ENCODE results near the gene IQSEC1.

The IQSEC1 gene

GRCh38 chr3:13007251-13007941 is 65.8 kb downstream of the IQSEC1 start:
- no peak for TF ChIP-seq FOXM1 (IDR thresholded peaks at IDR 0.05; ENCODE audit: borderline replicate concordance, low read depth)
- TF ChIP-seq ZBTB7A (IDR thresholded peaks at IDR 0.05; ENCODE audit: low read depth), result no peak
- no peak for TF ChIP-seq TEAD4 (IDR thresholded peaks at IDR 0.05)
- no peak for TF ChIP-seq USF1 (IDR thresholded peaks at IDR 0.05)
- TF ChIP-seq CREB1 (IDR thresholded peaks at IDR 0.05; ENCODE audit: low read depth), result no peak
- TF ChIP-seq TAF1 (IDR thresholded peaks at IDR 0.05; ENCODE audit: low read depth), result no peak
- TF ChIP-seq EGR1 (IDR thresholded peaks at IDR 0.05), result no peak
- no peak for TF ChIP-seq CEBPB (IDR thresholded peaks at IDR 0.05)
- no peak for TF ChIP-seq NFIC (IDR thresholded peaks at IDR 0.05)
- no peak for TF ChIP-seq TCF12 (IDR thresholded peaks at IDR 0.05; ENCODE audit: low read depth)
- TF ChIP-seq YY1 (IDR thresholded peaks at IDR 0.05; ENCODE audit: low read depth), result no peak
- no peak for TF ChIP-seq EP300 (IDR thresholded peaks at IDR 0.05; ENCODE audit: borderline replicate concordance)
- no peak for TF ChIP-seq RAD21 (IDR thresholded peaks at IDR 0.05; ENCODE audit: low read depth)
- TF ChIP-seq MAX (IDR thresholded peaks at IDR 0.05), result no peak
- TF ChIP-seq, protein P1, sequence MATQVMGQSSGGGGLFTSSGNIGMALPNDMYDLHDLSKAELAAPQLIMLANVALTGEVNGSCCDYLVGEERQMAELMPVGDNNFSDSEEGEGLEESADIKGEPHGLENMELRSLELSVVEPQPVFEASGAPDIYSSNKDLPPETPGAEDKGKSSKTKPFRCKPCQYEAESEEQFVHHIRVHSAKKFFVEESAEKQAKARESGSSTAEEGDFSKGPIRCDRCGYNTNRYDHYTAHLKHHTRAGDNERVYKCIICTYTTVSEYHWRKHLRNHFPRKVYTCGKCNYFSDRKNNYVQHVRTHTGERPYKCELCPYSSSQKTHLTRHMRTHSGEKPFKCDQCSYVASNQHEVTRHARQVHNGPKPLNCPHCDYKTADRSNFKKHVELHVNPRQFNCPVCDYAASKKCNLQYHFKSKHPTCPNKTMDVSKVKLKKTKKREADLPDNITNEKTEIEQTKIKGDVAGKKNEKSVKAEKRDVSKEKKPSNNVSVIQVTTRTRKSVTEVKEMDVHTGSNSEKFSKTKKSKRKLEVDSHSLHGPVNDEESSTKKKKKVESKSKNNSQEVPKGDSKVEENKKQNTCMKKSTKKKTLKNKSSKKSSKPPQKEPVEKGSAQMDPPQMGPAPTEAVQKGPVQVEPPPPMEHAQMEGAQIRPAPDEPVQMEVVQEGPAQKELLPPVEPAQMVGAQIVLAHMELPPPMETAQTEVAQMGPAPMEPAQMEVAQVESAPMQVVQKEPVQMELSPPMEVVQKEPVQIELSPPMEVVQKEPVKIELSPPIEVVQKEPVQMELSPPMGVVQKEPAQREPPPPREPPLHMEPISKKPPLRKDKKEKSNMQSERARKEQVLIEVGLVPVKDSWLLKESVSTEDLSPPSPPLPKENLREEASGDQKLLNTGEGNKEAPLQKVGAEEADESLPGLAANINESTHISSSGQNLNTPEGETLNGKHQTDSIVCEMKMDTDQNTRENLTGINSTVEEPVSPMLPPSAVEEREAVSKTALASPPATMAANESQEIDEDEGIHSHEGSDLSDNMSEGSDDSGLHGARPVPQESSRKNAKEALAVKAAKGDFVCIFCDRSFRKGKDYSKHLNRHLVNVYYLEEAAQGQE (IDR thresholded peaks at IDR 0.05; ENCODE audit: low read depth), result no peak

DNA sequence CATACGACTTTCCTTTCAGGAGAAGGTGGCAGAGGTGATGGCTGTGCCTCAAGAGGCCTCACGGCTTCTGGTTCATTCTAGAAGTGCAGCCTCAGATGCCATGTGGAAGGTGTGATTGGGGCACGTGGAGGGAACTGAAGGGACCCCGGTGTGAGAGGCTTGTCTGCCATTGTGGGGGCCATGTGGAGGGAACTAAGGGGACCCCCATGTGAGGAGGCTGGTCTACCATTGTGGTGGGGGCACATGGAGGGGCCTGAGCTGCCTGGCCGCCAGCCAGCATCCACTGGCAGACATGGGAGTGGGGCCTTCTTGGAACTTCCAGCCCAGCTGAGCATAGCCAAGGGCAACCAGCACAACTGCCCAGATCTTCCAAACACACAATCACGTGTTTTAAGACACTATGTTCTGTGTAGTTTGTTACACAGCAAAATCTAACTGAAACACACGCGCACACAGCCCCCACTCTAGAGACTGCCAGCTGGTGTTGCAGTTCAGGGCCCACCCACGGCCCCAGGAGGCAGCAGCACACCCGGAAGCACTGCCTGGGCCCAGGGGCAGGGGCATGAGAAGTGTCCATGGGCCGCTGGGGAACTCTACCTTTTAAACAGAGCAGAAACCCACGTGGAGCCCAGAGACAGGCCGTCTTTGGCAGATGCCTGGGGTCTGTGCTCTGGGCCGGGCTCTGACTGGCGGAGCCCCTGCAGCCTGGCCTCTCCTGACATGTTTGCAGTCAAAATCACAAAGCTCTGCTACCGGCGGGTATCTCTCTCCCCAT is 66.8 kb downstream of the IQSEC1 start:
- TF ChIP-seq RAD21 (IDR thresholded peaks at IDR 0.05; ENCODE audit: low read depth) (no peak), CREB1 (IDR thresholded peaks at IDR 0.05; ENCODE audit: low read depth) (no peak), TEAD4 (IDR thresholded peaks at IDR 0.05) (no peak), CEBPB (IDR thresholded peaks at IDR 0.05) (no peak)

DNA sequence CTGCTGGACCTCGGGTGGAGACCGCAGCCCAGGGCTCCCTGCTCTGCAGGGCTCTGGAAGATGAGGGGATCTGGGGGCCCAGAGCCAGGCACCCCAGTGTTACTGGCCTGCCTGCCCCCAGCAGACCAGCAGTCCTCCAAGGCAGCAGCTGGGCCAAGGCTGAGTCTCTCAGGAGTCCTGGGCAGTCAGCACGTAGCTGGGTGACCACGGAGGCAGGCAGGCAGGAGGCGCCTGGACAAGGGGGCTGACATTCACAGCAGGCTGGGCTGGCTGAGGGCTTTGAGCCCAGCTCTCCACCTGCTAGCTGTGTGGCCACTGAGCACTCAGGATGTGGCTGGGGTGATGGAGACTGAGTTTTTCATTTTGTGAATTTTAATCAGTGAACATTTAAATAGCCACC is 67.9 kb downstream of the IQSEC1 start:
- TF ChIP-seq ZBTB7A (IDR thresholded peaks at IDR 0.05; ENCODE audit: low read depth) (no peak), TAF1 (IDR thresholded peaks at IDR 0.05; ENCODE audit: low read depth) (no peak), EGR1 (IDR thresholded peaks at IDR 0.05) (no peak), TCF12 (IDR thresholded peaks at IDR 0.05; ENCODE audit: low read depth) (no peak), USF1 (IDR thresholded peaks at IDR 0.05) (no peak), CEBPB (IDR thresholded peaks at IDR 0.05) (no peak), TEAD4 (IDR thresholded peaks at IDR 0.05) (no peak), YY1 (IDR thresholded peaks at IDR 0.05; ENCODE audit: low read depth) (no peak)
- TF ChIP-seq, protein P1 (IDR thresholded peaks at IDR 0.05; ENCODE audit: low read depth), result no peak

DNA sequence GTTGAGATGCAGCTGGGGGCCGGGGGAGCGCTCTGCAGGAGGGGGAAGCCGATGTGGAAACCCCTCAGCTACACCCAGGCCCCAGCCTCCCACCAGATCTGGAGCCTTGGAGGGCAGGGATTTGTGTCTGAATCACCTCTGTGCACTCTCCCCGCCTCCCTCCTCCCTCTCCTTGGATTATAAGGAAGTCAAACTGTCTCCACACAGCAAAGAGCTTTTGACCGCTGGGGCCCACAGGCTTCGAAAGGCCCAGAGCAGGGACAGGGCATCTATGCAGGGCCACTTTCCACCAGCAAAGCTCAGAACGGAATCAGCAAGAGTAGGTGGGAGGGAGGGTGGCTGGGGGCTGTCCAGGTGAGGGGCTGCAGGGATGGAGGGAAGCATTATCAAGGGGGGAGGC is 68.9 kb downstream of the IQSEC1 start:
- TF ChIP-seq CEBPB (IDR thresholded peaks at IDR 0.05) (no peak), FOXM1 (IDR thresholded peaks at IDR 0.05; ENCODE audit: borderline replicate concordance, low read depth) (no peak)

GRCh38 chr3:13003608-13004007 is 69.6 kb downstream of the IQSEC1 start:
- no peak for TF ChIP-seq CEBPB (IDR thresholded peaks at IDR 0.05)
- no peak for TF ChIP-seq FOXM1 (IDR thresholded peaks at IDR 0.05; ENCODE audit: borderline replicate concordance, low read depth)

DNA sequence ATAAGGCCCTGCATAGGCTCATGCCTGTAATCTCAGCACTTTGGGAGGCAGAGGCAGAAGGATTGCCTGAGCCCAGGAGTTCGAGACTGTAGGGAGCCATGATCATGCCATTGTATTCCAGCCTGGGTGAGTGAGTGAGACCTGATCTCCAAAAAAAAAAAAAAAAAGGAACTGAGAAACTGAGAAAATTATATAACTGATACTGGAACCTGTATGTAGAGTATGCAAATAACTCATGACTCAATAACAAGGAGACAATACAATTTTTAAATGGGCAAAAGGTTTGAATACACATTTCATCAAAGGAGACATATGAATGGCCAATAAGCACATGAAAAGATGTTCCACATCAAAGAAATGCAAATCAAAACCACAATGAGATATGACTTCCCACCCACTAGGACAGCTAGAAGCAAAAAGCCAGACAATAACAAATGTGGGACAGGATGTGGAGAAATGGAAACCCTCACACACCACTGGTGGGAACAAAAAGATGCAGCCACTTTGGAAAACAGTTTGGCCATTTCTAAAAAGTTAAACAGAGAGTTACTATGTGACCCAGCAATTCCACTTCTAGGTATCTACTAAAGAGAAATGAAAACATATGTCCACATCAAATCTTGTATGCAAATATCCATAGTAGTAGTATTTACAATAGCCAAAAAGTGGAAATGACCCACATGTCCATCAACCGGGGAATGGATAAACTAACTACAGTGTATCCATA is 70.7 kb downstream of the IQSEC1 start:
- TF ChIP-seq, protein P1 (IDR thresholded peaks at IDR 0.05; ENCODE audit: low read depth), result no peak
- TF ChIP-seq CEBPB (IDR thresholded peaks at IDR 0.05) (no peak), EP300 (IDR thresholded peaks at IDR 0.05; ENCODE audit: borderline replicate concordance) (no peak), NFIC (IDR thresholded peaks at IDR 0.05) (no peak), MAX (IDR thresholded peaks at IDR 0.05) (no peak), RAD21 (IDR thresholded peaks at IDR 0.05; ENCODE audit: low read depth) (no peak), EGR1 (IDR thresholded peaks at IDR 0.05) (no peak), FOXM1 (IDR thresholded peaks at IDR 0.05; ENCODE audit: borderline replicate concordance, low read depth) (no peak), YY1 (IDR thresholded peaks at IDR 0.05; ENCODE audit: low read depth) (no peak), ZBTB7A (IDR thresholded peaks at IDR 0.05; ENCODE audit: low read depth) (no peak), USF1 (IDR thresholded peaks at IDR 0.05) (no peak), CREB1 (IDR thresholded peaks at IDR 0.05; ENCODE audit: low read depth) (no peak), TCF12 (IDR thresholded peaks at IDR 0.05; ENCODE audit: low read depth) (no peak), TAF1 (IDR thresholded peaks at IDR 0.05; ENCODE audit: low read depth) (no peak), TEAD4 (IDR thresholded peaks at IDR 0.05) (no peak)

Measured in Ishikawa (cell line).